DOHH2 (cell line): ENCODE measurements around the gene C1orf159.

Source experiments
- H3F3A ChIP-seq: fragments of 200-600 bp; sonication (generic), shearing (Covaris generic); 2 replicates; pipeline ENCODE4 v1.6.0; 2016; ENCODE audit warnings: antibody characterized with exemption, mild to moderate bottlenecking; ENCODE audit not compliant: control insufficient read depth, insufficient read depth
- H3K27ac ChIP-seq: fragments of 200-600 bp; sonication (generic); 2 replicates; pipeline ENCODE4 v1.5.1; 2014; ENCODE audit warnings: low read depth, mild to moderate bottlenecking, low read length, moderate library complexity
- H3K27me3 ChIP-seq: fragments of 200-600 bp; sonication (generic); 2 replicates; pipeline ENCODE4 v1.6.1; 2014; ENCODE audit warnings: mild to moderate bottlenecking, low read length, mixed read lengths; ENCODE audit not compliant: control insufficient read depth
- H3K36me3 ChIP-seq: fragments of 200-600 bp; sonication (generic); 2 replicates; pipeline ENCODE4 v1.6.1; 2014; ENCODE audit warnings: mild to moderate bottlenecking, low read length, moderate library complexity, mixed read lengths; ENCODE audit not compliant: control insufficient read depth
- H3K4me1 ChIP-seq: fragments of 200-600 bp; sonication (generic); 2 replicates; pipeline ENCODE4 v1.6.1; 2014; ENCODE audit warnings: mild to moderate bottlenecking, low read length, mixed read lengths; ENCODE audit not compliant: control insufficient read depth
- H3K4me2 ChIP-seq: fragments of 200-600 bp; sonication (generic); 2 replicates; pipeline ENCODE4 v1.6.0; 2014; ENCODE audit warnings: mild to moderate bottlenecking, low read length, moderate library complexity
- H3K4me3 ChIP-seq: fragments of 200-600 bp; sonication (generic); 2 replicates; pipeline ENCODE4 v1.5.1; 2014; ENCODE audit warnings: mild to moderate bottlenecking, low read length, mixed read lengths
- H3K79me2 ChIP-seq: fragments of 200-600 bp; sonication (generic); 2 replicates; pipeline ENCODE4 v1.6.1; 2014; ENCODE audit warnings: mild to moderate bottlenecking, low read length, mixed read lengths; ENCODE audit not compliant: control insufficient read depth
- H3K9me2 ChIP-seq: fragments of 200-600 bp; sonication (generic); replicated peaks from 2 replicates; pipeline ENCODE4 v1.6.1; 2014; ENCODE audit warnings: mild to moderate bottlenecking, low read length, mixed read lengths; ENCODE audit not compliant: control insufficient read depth
- H3K9me3 ChIP-seq: fragments of 200-600 bp; sonication (generic); 2 replicates; pipeline ENCODE4 v1.6.1; 2014; ENCODE audit warnings: antibody characterized with exemption, low read length, mixed read lengths; ENCODE audit not compliant: control insufficient read depth, insufficient read depth
- H4K20me1 ChIP-seq: fragments of 200-600 bp; sonication (generic); 2 replicates; pipeline ENCODE4 v1.6.0; 2014; ENCODE audit warnings: low read depth, mild to moderate bottlenecking, antibody characterized with exemption, low read length, moderate library complexity; ENCODE audit not compliant: control insufficient read depth, insufficient read depth
- EZH2phosphoT487 ChIP-seq: fragments of 200-600 bp; sonication (generic); IDR thresholded peaks from 2 replicates; pipeline ENCODE4 v1.6.1; 2017; ENCODE audit warnings: borderline replicate concordance, mild to moderate bottlenecking, antibody characterized with exemption, low read length, moderate library complexity, mixed read lengths
- TF ChIP-seq, protein P1 (sequence below): fragments of 200-600 bp; sonication (generic); IDR thresholded peaks from one replicate; pipeline ENCODE4 v1.5.1; 2014; ENCODE audit warnings: antibody characterized with exemption, mild to moderate bottlenecking, low read depth, low read length; ENCODE audit not compliant: poor library complexity, severe bottlenecking

C1orf159 gene

DNA sequence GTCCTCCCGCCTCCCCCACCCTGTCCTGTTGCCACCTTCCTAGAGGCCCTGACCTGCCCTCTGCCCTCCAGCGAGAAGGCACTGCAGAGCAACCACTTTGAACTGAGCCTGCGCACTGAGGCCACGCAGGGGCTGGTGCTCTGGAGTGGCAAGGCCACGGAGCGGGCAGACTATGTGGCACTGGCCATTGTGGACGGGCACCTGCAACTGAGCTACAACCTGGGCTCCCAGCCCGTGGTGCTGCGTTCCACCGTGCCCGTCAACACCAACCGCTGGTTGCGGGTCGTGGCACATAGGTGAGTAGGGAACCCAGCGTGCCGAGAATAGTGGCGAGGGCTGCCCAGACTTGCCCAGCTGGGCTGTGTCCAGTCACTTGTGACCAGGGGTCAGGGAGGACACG, 62.2 kb downstream of the C1orf159 start:
- Histone ChIP-seq H3K4me2 (no peak overlapping the region), H3K27ac (no peak overlapping the region), H4K20me1 (no peaks in the 10 kb centered on the region), H3K4me3 (no peak overlapping the region), H3K27me3 (peaks cover 12% of the 10 kb centered on the region), H3K9me3 (no peaks in the 10 kb centered on the region), H3F3A (no peaks in the 10 kb centered on the region), H3K4me1 (peaks cover 6% of the 10 kb centered on the region), H3K36me3 (no peaks in the 10 kb centered on the region), H3K79me2 (no peaks in the 10 kb centered on the region), H3K9me2 (no peaks in the 10 kb centered on the region)
- TF ChIP-seq EZH2phosphoT487 = no peak
- TF ChIP-seq, protein P1, sequence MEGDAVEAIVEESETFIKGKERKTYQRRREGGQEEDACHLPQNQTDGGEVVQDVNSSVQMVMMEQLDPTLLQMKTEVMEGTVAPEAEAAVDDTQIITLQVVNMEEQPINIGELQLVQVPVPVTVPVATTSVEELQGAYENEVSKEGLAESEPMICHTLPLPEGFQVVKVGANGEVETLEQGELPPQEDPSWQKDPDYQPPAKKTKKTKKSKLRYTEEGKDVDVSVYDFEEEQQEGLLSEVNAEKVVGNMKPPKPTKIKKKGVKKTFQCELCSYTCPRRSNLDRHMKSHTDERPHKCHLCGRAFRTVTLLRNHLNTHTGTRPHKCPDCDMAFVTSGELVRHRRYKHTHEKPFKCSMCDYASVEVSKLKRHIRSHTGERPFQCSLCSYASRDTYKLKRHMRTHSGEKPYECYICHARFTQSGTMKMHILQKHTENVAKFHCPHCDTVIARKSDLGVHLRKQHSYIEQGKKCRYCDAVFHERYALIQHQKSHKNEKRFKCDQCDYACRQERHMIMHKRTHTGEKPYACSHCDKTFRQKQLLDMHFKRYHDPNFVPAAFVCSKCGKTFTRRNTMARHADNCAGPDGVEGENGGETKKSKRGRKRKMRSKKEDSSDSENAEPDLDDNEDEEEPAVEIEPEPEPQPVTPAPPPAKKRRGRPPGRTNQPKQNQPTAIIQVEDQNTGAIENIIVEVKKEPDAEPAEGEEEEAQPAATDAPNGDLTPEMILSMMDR = no peak

DNA sequence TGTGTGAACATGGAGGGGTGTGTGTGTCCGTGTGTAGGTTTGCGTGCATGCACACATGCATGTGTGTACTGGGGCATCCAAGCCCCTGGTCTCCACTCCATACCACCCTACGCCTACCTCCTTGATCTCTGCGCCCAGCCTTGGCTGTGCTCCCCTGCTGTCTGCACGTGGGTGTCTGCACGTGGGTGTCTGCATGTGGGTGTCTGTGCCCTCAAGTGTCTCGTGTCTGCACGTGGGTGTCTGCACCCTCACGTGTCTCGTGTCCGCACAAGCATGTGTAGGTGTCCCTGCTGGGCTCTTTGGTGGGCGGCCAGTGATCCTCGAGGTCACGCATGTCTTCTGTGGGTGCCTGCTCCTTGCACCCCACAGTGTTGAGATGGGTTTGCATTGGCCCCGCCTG, 62.9 kb downstream of the C1orf159 start:
- TF ChIP-seq, protein P1 = no peak
- no peak for TF ChIP-seq EZH2phosphoT487
- Histone ChIP-seq H4K20me1 (no peaks in the 10 kb centered on the region), H3K4me3 (no peak overlapping the region)

DNA sequence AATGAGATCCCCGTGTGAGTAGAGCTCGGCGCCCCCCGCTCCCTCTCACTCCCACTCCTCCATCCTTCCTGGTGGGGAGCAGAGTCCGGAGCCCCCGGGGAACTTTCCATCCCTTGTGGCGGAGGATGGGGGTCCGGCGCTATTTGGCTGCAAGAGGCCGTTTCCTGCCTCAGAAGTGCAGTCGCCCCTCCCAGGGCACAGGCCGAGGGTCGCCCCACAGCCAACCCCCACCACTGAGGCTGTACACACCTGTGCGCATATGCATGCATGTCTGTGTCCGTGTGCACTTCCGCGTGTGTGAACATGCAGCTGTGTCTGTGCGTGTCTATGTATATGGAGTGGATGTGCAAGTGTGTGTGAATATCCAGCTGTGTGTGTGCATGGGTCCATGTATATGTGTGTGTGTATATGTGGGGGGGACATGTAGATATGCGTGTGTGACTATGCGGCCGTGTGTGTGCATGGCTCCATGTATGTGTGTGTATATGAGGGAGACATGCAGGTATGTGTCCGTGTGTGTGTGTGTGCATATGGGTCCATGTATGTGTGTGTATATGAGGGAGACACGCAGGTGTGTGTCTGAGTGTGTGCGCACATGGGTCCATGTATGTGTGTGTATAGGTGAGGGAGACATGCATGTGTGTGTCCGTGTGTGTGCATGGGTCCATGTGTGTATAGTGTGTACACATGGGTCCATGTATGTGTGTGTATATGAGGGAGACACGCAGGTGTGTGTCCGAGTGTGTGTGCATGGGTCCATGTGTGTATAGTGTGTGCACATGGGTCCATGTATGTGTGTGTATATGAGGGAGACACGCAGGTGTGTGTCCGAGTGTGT, 63.7 kb downstream of the C1orf159 start:
- TF ChIP-seq, protein P1 = no peak
- TF ChIP-seq EZH2phosphoT487 = no peak
- Histone ChIP-seq H3K27me3 (no peaks in the 10 kb centered on the region), H3K36me3 (no peaks in the 10 kb centered on the region), H3K9me3 (no peaks in the 10 kb centered on the region), H3K27ac (no peak overlapping the region), H3K4me3 (no peak overlapping the region), H3F3A (no peaks in the 10 kb centered on the region), H3K79me2 (no peaks in the 10 kb centered on the region), H3K4me1 (no peaks in the 10 kb centered on the region), H3K9me2 (no peaks in the 10 kb centered on the region), H3K4me2 (no peak overlapping the region), H4K20me1 (no peaks in the 10 kb centered on the region)

More for the DNA sequence above, 62.9 kb downstream of the C1orf159 start:
- peaks cover 5% of the 10 kb centered on the region for H3K27me3 ChIP-seq
- H3F3A ChIP-seq = no peaks in the 10 kb centered on the region
- no peaks in the 10 kb centered on the region for H3K9me3 ChIP-seq
- H3K4me1 ChIP-seq = no peaks in the 10 kb centered on the region; the same call in 1 of the 2 replicates
- H3K79me2 ChIP-seq = no peaks in the 10 kb centered on the region
- no peak overlapping the region for H3K4me2 ChIP-seq
- H3K27ac ChIP-seq = no peak overlapping the region
- H3K9me2 ChIP-seq = no peaks in the 10 kb centered on the region
- H3K36me3 ChIP-seq = no peaks in the 10 kb centered on the region
